HCT116 (cell line): ENCODE data around the gene NCAN. TPM values are rescaled to one million over a fixed set of nuclear protein-coding genes. Genes with fewer than 3 reads are reported as not detected.

Experiments used
- ATAC-seq: fragments of 200-7000 bp; cut with Tn5 transposase; 2 replicates; pipeline ENCODE4 v1.9.1; 2020; ENCODE audit warnings: mild to moderate bottlenecking, moderate library complexity
- BruUV-seq: library from RNA; stranded (reverse); fragments of 400-500 nt; replicated peaks from 2 replicates; lab custom pipeline; 2021; lab: Mats Ljungman, UMichigan
- CTCF ChIA-PET: fragments of 300-600 bp; sonication (Branson Sonifier 250); formaldehyde crosslinking; loops from one replicate; lab custom pipeline; 2021; ENCODE audit warnings: antibody characterized with exemption; lab: Charles Lee
- POLR2A ChIA-PET: fragments of 300-600, 350-600 bp; sonication (Branson Sonifier 250); formaldehyde crosslinking; loops from one replicate; lab custom pipeline; 2021; ENCODE audit warnings: antibody characterized with exemption; lab: Charles Lee
- RAD21 ChIA-PET, 2 experiments: fragments of 300-600 bp; sonication (Branson Sonifier 250); formaldehyde crosslinking; loops; one replicate each; lab custom pipeline; 2023; ENCODE audit warnings: low total read pairs in 2 of 2; ENCODE audit not compliant: uncharacterized antibody in 2 of 2, unreplicated experiment in 2 of 2, low non-redundant PET in 1 of 2; lab: Charles Lee
- DNase-seq: peaks from one replicate; pipeline ENCODE4 v3.0.0-alpha.2; 2010; ENCODE audit warnings: low read depth, low spot score
- H2AFZ ChIP-seq: fragments of 200-600 bp; shearing (Covaris generic), sonication (generic); 2 replicates; pipeline ENCODE4 v1.6.1; 2017; ENCODE audit warnings: low read depth, mixed run types, mixed read lengths, antibody characterized with exemption, low read length; ENCODE audit not compliant: poor library complexity, severe bottlenecking
- H3K27ac ChIP-seq: 2 replicates; pipeline ENCODE4 v1.5.1; 2012; ENCODE audit warnings: low read depth, low read length
- H3K27me3 ChIP-seq: fragments of 200-600 bp; sonication (generic); 2 replicates; pipeline ENCODE4 v1.6.1; 2016; ENCODE audit warnings: mixed run types, low read length, mixed read lengths; ENCODE audit not compliant: insufficient read depth
- H3K36me3 ChIP-seq, 2 experiments: fragments of 200-500 bp in 1 of 2; fragments of 200-600 bp in 1 of 2; sonication (Bioruptor generic) in 1 of 2; sonication (generic) in 1 of 2; 2 replicates each; pipeline versions ENCODE4 v1.5.1 to v1.6.1; 2014 to 2016; ENCODE audit warnings: low read length in 2 of 2, inconsistent platforms in 1 of 2, mixed read lengths in 1 of 2, mixed run types in 1 of 2; ENCODE audit not compliant: insufficient read depth in 2 of 2, control insufficient read depth in 1 of 2
- H3K4me1 ChIP-seq, 2 experiments: fragments of 200-600 bp in 1 of 2; sonication (generic) in 1 of 2; 2 replicates each; pipeline versions ENCODE4 v1.5.1 to v1.6.1; 2012 to 2017; ENCODE audit warnings: low read length in 2 of 2, inconsistent platforms in 1 of 2, mild to moderate bottlenecking in 1 of 2, mixed read lengths in 1 of 2, mixed run types in 1 of 2, moderate library complexity in 1 of 2; ENCODE audit not compliant: insufficient read depth in 2 of 2, control insufficient read depth in 1 of 2
- H3K4me2 ChIP-seq: fragments of 200-600 bp; sonication (generic); 2 replicates; pipeline ENCODE4 v1.6.1; 2017; ENCODE audit warnings: mixed run types, low read length, mixed read lengths
- H3K4me3 ChIP-seq, 2 experiments: fragments of 200-600 bp in 1 of 2; sonication (generic) in 1 of 2; replicated peaks in 1 of 2; 2 replicates each; pipeline ENCODE4 v1.5.1; 2011 to 2016; ENCODE audit warnings: low read length in 2 of 2, control low read depth in 1 of 2, low read depth in 1 of 2, mild to moderate bottlenecking in 1 of 2, mixed read lengths in 1 of 2, mixed run types in 1 of 2
- H3K79me2 ChIP-seq: fragments of 200-600 bp; sonication (generic); 2 replicates; pipeline ENCODE4 v1.6.1; 2017; ENCODE audit warnings: mild to moderate bottlenecking, mixed run types, low read length, moderate library complexity, mixed read lengths; ENCODE audit not compliant: insufficient read depth
- H3K9ac ChIP-seq: fragments of 200-600 bp; sonication (generic); 2 replicates; pipeline ENCODE4 v1.6.1; 2016; ENCODE audit warnings: low read length, mixed read lengths
- H3K9me2 ChIP-seq: fragments of 200-600 bp; sonication (generic), shearing (Covaris generic); 2 replicates; pipeline ENCODE4 v1.6.1; 2017; ENCODE audit warnings: mixed run types, mild to moderate bottlenecking, moderate library complexity; ENCODE audit not compliant: insufficient read depth
- H3K9me3 ChIP-seq, 2 experiments: fragments of 200-500 bp in 1 of 2; fragments of 200-600 bp in 1 of 2; sonication (Bioruptor generic) in 1 of 2; sonication (generic) in 1 of 2; 2 replicates each; pipeline ENCODE4 v1.6.1; 2014 to 2017; ENCODE audit warnings: low read length in 2 of 2, mixed read lengths in 2 of 2, inconsistent platforms in 1 of 2, low read depth in 1 of 2, mild to moderate bottlenecking in 1 of 2, mixed run types in 1 of 2, moderate library complexity in 1 of 2; ENCODE audit not compliant: control insufficient read depth in 1 of 2, insufficient read depth in 1 of 2
- H4K20me1 ChIP-seq: fragments of 200-600 bp; sonication (generic), shearing (Covaris generic); 2 replicates; pipeline ENCODE4 v1.6.1; 2017; ENCODE audit warnings: mixed run types, mild to moderate bottlenecking, moderate library complexity; ENCODE audit not compliant: insufficient read depth
- CEBPB ChIP-seq: IDR thresholded peaks from 2 replicates; pipeline ENCODE4 v1.6.1; 2012; ENCODE audit warnings: low read depth
- ELF1 ChIP-seq: IDR thresholded peaks from 2 replicates; pipeline ENCODE4 v1.6.1; 2012; ENCODE audit warnings: low read depth, borderline replicate concordance
- JUND ChIP-seq: IDR thresholded peaks from 2 replicates; pipeline ENCODE4 v1.6.1; 2012
- POLR2AphosphoS5 ChIP-seq: IDR thresholded peaks from 2 replicates; pipeline ENCODE4 v1.6.1; 2011; ENCODE audit warnings: mild to moderate bottlenecking, low read depth, low read length, moderate library complexity
- SIN3A ChIP-seq: IDR thresholded peaks from 2 replicates; pipeline ENCODE4 v1.6.1; 2012; ENCODE audit warnings: low read depth
- YY1 ChIP-seq: IDR thresholded peaks from 2 replicates; pipeline ENCODE4 v1.6.1; 2011; ENCODE audit warnings: low read length, low read depth, moderate library complexity, mild to moderate bottlenecking; ENCODE audit not compliant: insufficient replicate concordance; ENCODE audit errors: extremely low read depth
- ZNF274 ChIP-seq: fragments of 200-500 bp; sonication (Bioruptor generic); IDR thresholded peaks from 2 replicates; pipeline ENCODE4 v1.6.1; 2014; ENCODE audit warnings: mild to moderate bottlenecking, low read depth, low read length, inconsistent platforms
- intact Hi-C: fragments of 100-400 bp; cut with micrococcal nuclease; formaldehyde crosslinking; loops from 2 replicates; pipeline ENCODE4 v1.10.0; 2022
- total RNA-seq: library from RNA; stranded (reverse); gene quantifications from one replicate; pipeline ENCODE4 v1.2.1, GENCODE V29; 2021; ENCODE audit not compliant: unreplicated experiment
- TF ChIP-seq, protein P1 (sequence below): IDR thresholded peaks from 2 replicates; pipeline ENCODE4 v1.6.1; 2012; ENCODE audit warnings: low read depth
- TF ChIP-seq, protein P2 (sequence below), 3 experiments: fragments of 200-600 bp in 1 of 3; sonication (generic) in 1 of 3; IDR thresholded peaks in 2 of 3; conservative IDR thresholded peaks in 1 of 3; 2 replicates each; pipeline ENCODE4 v1.5.1; 2012 to 2017; ENCODE audit warnings: low read depth in 2 of 3, low read length in 2 of 3, antibody characterized with exemption in 1 of 3, borderline replicate concordance in 1 of 3, control low read depth in 1 of 3, mild to moderate bottlenecking in 1 of 3, mixed read lengths in 1 of 3, mixed run types in 1 of 3, moderate library complexity in 1 of 3; ENCODE audit not compliant: insufficient read depth in 1 of 3
- TF ChIP-seq, protein P3 (sequence below): IDR thresholded peaks from 2 replicates; pipeline ENCODE4 v1.6.1; 2012

Gene NCAN
- total RNA-seq, 1 experiment from 2014 or later, result 0.07 TPM

DNA sequence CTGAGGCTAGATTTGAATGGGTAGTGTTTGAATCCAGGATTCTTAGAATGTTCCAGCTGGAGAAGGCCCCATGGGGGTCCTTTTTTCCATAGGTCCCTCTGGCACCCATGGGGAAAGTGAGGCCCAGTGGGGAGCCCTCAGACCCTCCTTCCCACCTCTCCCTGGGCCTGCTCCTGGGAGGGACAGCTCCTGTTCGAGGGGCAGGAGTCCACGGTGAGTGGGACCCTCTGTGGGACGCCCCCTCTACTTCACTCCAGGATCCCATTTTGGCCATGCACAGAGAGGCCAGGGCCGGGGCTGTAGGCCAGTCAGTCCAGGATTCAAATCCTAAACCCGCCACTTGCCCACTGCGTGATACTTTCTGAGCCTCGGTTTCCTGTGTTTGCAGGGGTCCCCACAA lies 49.3 kb upstream of the NCAN start:
- Histone ChIP-seq H3K4me1 (no peaks in the 10 kb centered on the region), H2AFZ (no peak overlapping the region), H3K27ac (no peak overlapping the region), H3K4me3 (no peak overlapping the region), H3K27me3 (no peaks in the 10 kb centered on the region), H3K9me2 (no peaks in the 10 kb centered on the region), H4K20me1 (no peaks in the 10 kb centered on the region), H3K36me3 (no peaks in the 10 kb centered on the region), H3K9me3 (no peaks in the 10 kb centered on the region), H3K9ac (no peak overlapping the region), H3K4me2 (no peak overlapping the region), H3K79me2 (no peaks in the 10 kb centered on the region)
- ATAC-seq (no peak), DNase-seq (no peak)
- no TSS peak for BruUV-seq
- intact Hi-C loops, result no loop called here
- ChIA-PET RAD21 (no interaction called here), CTCF (no interaction called here), POLR2A (no interaction called here)
- TF ChIP-seq JUND, result no peak
- TF ChIP-seq CEBPB, result no peak
- no peak for TF ChIP-seq YY1
- no peak for TF ChIP-seq SIN3A
- no peak for TF ChIP-seq ELF1

DNA sequence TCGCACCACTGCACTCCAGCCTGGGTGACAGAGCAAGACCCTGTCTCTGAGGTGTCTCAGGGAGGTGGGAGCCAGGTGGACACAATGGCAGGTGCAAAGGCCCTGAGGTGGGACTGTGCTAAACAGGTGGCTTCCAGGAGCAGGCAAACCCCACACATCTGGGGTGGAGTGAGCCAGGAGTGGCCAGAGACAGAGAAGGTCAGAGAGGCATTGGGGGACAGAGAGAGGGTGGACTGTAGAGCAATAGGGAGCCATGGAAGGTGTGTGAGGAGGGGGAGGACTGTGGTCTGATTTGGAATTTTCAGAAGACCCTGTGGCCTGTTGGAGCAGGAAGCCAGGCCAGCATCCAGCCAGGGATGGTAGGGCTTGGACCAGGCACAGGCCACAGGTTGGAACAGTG lies 46.4 kb upstream of the NCAN start:
- H3K4me2 ChIP-seq, result no peak overlapping the region
- intact Hi-C loops, result no loop called here
- BruUV-seq, result no TSS peak

More for the DNA sequence above, 46.4 kb upstream of the NCAN start:
- no peak for TF ChIP-seq SIN3A
- TF ChIP-seq ZNF274, result no peak
- TF ChIP-seq JUND, result no peak
- TF ChIP-seq, protein P1, sequence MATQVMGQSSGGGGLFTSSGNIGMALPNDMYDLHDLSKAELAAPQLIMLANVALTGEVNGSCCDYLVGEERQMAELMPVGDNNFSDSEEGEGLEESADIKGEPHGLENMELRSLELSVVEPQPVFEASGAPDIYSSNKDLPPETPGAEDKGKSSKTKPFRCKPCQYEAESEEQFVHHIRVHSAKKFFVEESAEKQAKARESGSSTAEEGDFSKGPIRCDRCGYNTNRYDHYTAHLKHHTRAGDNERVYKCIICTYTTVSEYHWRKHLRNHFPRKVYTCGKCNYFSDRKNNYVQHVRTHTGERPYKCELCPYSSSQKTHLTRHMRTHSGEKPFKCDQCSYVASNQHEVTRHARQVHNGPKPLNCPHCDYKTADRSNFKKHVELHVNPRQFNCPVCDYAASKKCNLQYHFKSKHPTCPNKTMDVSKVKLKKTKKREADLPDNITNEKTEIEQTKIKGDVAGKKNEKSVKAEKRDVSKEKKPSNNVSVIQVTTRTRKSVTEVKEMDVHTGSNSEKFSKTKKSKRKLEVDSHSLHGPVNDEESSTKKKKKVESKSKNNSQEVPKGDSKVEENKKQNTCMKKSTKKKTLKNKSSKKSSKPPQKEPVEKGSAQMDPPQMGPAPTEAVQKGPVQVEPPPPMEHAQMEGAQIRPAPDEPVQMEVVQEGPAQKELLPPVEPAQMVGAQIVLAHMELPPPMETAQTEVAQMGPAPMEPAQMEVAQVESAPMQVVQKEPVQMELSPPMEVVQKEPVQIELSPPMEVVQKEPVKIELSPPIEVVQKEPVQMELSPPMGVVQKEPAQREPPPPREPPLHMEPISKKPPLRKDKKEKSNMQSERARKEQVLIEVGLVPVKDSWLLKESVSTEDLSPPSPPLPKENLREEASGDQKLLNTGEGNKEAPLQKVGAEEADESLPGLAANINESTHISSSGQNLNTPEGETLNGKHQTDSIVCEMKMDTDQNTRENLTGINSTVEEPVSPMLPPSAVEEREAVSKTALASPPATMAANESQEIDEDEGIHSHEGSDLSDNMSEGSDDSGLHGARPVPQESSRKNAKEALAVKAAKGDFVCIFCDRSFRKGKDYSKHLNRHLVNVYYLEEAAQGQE, result no peak
- TF ChIP-seq POLR2AphosphoS5, result no peak
- TF ChIP-seq, protein P2, sequence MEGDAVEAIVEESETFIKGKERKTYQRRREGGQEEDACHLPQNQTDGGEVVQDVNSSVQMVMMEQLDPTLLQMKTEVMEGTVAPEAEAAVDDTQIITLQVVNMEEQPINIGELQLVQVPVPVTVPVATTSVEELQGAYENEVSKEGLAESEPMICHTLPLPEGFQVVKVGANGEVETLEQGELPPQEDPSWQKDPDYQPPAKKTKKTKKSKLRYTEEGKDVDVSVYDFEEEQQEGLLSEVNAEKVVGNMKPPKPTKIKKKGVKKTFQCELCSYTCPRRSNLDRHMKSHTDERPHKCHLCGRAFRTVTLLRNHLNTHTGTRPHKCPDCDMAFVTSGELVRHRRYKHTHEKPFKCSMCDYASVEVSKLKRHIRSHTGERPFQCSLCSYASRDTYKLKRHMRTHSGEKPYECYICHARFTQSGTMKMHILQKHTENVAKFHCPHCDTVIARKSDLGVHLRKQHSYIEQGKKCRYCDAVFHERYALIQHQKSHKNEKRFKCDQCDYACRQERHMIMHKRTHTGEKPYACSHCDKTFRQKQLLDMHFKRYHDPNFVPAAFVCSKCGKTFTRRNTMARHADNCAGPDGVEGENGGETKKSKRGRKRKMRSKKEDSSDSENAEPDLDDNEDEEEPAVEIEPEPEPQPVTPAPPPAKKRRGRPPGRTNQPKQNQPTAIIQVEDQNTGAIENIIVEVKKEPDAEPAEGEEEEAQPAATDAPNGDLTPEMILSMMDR (IDR thresholded peaks at IDR 0.05 in 2 of 3, conservative IDR thresholded peaks at IDR 0.05 in 1 of 3; ENCODE audit: borderline replicate concordance in 1 of 3, insufficient read depth in 1 of 3, low read depth in 2 of 3, low read length in 2 of 3), result no peak
- TF ChIP-seq, protein P3, sequence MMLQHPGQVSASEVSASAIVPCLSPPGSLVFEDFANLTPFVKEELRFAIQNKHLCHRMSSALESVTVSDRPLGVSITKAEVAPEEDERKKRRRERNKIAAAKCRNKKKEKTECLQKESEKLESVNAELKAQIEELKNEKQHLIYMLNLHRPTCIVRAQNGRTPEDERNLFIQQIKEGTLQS, result no peak
- ChIA-PET POLR2A (no interaction called here), RAD21 (no interaction called here), CTCF (no interaction called here)
- Histone ChIP-seq H2AFZ (no peak overlapping the region), H3K27ac (no peak overlapping the region), H3K79me2 (no peaks in the 10 kb centered on the region), H4K20me1 (no peaks in the 10 kb centered on the region), H3K9me2 (no peaks in the 10 kb centered on the region), H3K4me3 (no peak overlapping the region), H3K36me3 (no peaks in the 10 kb centered on the region), H3K9me3 (no peaks in the 10 kb centered on the region), H3K9ac (no peak overlapping the region), H3K27me3 (no peaks in the 10 kb centered on the region), H3K4me1 (no peaks in the 10 kb centered on the region)
- no peak for ATAC-seq
- no peak for DNase-seq
